Measurements from ENCODE around the gene B2M.
"Not testable (repeated sequence)": the region's sequence is repeated elsewhere in the genome, so short reads cannot be mapped to it uniquely, and the experiment has no call there.

Gene B2M

DNA sequence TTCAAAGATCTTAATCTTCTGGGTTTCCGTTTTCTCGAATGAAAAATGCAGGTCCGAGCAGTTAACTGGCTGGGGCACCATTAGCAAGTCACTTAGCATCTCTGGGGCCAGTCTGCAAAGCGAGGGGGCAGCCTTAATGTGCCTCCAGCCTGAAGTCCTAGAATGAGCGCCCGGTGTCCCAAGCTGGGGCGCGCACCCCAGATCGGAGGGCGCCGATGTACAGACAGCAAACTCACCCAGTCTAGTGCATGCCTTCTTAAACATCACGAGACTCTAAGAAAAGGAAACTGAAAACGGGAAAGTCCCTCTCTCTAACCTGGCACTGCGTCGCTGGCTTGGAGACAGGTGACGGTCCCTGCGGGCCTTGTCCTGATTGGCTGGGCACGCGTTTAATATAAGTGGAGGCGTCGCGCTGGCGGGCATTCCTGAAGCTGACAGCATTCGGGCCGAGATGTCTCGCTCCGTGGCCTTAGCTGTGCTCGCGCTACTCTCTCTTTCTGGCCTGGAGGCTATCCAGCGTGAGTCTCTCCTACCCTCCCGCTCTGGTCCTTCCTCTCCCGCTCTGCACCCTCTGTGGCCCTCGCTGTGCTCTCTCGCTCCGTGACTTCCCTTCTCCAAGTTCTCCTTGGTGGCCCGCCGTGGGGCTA, at the start of gene B2M, which contains the start of gene PATL2:
B2M (plus strand) TSS at position 422 of the 647 bp plus-strand sequence; CDS start at position 452, 30 bp downstream.
PATL2 (minus strand) TSS at position 228 of the 647 bp plus-strand sequence. CDS start 34,833 bp downstream, outside the sequence.
- DNase-seq = peak; percentile 98

DNA sequence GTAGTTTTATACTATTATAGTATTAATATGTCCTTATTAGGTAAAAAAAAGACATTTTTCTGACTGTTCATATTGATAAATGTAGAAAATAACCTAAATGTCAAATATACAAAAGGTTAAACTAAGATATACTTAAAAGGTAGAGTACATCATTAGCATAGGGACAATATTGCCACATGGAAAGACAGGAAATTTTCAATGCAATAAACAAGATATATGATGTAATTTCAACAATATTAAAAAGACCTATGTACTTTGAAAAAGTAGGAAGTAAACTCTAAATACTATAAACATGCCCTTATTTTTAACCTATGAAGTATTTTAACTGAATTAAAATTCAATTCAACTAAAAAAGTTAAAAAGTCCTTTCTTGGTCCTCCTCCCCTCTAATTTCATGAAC, 49.7 kb upstream of the B2M start:
- DNase-seq = no peak

DNA sequence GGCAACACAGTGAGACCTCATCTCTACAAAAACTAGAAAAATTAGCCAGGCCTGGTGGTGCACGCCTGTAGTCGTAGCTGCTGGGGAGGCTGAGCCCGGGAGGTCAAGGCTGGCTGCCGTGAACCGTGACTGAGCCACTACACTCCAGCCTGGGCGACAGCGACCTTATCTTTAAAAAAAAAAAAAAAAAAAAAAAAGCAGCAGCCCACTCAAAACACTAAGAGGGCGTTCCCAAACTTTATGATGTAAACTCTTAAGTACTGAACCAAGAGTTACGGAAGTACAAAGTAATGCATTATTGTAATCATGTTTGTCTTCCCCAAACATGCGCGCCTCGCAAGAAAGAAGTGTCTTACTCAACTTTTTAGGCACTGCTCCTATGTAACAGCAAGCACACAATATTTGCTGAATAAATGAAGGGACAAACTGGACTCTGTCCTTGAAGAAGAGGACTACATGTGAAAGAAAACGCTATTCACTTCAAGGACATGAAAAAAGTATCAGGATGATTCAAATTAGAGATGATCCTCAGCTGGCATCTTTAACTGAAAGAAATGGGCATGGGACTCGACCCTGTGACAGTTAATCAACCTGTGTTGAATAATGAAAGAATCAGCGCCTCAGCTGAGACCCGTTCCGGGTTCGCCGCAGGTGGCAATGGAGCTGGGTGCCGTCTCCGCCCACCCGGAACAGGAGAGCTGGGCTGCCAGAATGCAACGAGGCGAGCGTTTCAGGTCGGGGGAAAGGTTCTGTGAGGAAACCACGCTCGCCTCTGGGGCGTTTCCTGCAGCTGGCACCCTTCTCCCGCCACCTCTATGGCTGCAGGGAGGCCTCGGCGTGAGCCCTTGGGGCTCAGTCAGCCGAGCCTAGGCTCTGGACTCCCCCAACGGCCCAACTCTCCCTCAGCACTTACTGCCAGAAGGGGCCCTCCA, 48.6 kb upstream of the B2M start:
- DNase-seq = no peak

DNA sequence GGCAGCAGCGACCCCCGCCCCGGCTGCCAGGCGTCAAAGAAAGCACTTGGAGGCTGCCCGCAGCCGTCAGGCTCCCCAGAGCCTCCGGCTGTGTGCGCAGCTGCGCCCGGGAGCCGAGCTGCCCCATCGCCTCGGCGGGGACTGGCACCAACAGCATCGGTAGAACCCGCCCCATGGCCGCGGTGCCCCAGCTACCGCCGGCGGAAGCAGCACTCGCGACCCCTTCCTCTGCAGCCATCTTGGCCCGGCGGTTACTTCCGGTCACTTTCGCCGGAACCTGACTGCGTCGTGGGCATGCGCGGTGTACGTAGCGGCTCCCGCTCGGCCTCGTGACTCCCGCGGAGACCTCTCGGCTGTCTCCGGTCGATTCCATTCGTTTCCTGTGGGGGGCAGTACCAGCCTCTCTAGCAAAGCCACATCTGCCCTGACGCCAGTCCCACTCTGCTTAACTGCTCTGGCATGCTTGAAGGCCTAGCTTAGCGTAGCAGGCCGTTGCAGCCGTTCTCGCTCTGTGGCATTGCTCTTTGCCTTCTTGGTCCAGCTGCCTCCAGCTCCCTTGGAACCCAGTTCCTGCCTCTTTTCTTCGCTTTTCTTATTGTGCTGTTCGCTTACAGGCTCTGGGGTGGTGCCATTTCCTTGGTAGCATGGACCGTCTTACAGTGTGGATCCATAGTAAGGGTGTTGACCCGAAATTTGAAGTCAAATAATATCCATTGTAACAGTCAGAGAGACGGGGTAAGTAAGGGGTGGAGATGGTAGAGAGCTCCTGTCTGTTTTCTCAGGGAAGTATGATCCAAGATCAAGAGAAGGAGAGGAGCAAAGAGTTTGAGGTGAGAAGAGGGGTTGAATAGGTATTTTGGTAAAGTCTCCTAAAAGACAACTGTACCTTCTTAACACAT, 47.7 kb upstream of the B2M start, which contains the start of gene SPG11:
SPG11 (minus strand) TSS at position 253 of the 899 bp plus-strand sequence; CDS start at position 238, 15 bp downstream.
- DNase-seq = peak; percentile 96

DNA sequence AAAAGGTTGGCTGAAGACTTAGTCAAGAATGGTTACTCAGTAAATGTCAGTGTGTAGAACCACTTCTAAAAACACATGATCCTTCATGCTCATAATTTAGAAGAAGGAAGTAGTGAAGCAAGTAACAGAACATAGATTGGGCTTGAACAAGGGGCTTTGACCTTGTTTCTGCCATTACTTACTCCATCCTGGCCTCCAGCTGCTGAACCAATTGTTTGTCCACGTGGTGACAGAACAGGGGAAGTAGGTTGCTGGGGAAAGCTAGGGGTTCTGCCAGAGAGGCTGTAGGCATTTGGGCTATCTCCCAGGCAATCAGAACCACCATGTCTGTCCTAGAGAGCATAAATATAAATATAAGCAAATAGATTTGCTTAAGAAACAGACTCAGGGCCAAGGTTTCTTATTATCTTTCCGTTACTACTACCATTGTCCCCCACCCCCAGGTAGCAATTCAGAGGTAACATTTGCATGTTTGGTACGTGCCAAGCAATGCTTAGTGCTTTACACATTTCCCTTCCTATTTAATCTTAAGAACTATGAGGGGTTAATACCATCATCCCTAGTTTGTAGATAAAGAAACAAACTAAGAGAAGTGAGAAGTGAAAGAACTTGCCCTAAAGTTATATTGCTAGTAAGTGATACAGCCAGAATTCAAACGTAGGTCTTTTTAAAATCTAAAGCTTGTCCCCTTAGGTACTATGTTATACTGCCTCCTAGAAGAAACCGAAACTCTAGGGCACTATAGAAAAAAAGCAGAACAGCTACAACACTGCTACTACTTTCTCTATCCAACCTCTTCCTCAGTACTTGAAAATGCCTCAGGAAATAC, 44.9 kb upstream of the B2M start:
- no peak for DNase-seq

DNA sequence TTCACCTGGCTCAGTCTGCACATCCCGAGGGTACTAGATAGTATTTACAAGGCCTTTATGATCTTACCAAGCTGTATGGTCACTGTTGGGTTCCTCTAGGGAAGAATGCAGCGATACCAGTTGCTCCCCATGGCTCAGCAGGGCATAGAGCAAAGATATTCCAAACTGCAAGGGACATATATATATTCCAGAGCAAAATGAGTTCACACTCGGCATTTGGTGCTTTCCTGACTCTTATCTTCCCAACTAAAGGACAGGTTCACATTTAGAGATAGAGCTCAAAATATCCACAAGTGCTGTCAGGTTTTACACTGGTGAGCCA, 44.3 kb upstream of the B2M start:
- no peak for DNase-seq

DNA sequence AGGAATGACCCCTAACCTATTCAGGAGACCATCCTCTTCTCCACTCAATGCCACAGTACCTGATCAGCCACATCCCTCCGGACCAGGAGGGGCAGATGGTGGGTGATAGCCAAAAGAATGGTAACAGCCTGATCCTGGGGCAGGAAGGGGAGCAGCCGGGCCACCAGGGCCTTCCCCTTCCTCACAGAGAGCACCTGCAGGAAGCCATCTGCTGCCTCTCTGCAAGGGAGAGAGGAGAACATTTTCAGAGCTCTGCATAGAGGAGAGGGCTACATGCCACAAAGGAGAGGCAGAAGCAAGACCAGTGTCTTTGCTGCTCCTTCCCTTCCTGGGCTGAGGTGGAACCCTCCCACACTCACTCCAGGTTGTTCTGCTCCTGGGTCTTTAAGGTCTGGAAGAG, 42.4 kb upstream of the B2M start:
- no peak for DNase-seq

DNA sequence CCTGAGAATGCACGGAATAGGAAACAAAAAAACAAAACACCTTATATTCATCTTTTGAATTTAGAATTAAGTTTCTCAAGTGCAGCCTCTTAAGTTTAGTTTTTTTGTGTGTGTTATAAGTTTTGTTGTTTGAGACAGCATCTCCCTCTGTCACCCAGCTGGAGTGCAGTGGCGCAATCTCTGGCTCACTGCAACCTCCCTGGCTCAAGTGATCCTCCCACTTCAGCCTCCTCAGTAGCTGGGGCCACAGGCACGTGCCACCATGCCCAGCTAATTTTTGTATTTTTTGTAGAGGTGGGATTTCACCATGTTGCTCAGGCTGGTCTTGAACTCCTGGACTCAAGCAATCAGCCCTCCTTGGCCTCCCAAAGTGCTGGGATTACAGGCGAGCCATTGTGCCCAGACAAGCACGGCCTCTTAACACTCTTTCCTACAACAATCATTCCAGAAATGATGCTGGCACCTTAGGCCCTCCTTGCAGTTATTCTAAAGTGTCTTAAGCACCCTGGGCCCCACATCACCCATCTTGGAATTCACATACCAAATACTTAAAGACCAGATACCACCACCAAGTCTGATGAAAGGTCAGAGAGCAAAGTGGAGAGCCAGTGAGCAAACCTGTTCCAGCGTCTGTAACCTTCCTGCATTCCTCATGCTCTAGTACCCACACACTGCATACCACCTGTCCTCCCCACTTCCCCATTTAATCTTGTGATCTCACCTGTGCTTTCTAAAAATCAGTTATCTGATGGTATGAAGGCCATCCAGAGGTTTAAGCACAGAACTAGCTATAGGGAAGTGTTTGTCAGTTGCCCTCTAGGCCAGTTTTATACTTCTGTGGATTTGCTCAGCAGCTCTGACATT, 41.0 kb upstream of the B2M start:
- no peak for DNase-seq

DNA sequence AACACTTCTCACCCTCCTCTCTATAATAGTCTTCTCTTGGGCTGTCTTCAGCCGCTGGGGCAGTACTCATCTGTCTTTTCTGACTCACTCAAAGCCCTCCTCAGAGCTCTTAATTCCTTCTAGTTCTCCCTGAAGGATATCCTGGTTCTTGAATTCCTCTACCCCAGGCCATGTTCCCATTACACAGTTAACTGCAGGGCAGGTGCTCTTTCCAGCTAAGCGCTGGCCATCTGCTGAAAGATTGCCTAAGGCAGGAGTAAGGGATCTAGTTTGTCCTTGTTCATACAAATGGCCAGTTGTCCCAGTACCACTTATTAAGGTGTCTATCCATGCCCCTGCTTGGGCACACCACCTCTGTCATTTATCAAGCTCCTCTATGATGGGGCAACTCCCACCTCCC, 37.7 kb upstream of the B2M start:
- DNase-seq = no peak

DNA sequence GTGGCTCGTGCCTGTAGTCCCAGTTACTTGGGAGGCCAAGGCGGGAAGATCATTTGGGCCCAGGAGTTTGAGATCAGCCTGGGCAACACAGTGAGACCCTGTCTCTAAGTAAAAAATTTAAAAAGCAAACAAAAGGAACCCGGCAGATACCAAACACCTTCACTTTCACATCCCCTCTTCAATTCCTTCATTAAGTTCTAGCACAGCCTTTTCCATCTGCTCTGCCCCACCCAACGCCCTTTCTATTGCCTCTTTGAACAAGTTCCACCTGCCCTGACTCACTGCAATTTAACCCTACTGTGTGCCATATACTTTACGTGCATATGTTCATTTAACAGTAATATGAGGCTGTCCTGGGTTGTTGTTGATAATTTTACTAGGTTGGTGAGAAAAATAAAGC, 35.4 kb upstream of the B2M start:
- DNase-seq = no peak

DNA sequence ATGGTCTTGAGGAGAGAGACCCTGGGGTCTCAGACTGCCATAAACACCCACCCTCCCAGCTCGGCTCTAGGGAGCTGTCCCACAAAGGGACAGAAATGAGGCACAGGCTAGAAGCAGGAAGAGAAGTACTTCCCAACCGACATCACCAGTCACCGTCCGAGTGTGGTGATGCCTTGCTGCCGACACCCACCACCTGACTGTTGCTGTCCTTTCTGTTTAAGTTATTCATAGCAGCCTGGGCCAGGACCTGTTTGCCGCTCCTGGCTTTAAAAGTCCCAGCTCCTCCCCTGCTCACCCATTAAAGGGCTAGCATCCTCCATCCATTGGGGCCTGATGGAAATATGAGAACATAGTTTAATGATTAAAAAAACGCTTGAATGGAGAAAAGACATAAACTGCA, 34.6 kb upstream of the B2M start:
- no peak for DNase-seq

DNA sequence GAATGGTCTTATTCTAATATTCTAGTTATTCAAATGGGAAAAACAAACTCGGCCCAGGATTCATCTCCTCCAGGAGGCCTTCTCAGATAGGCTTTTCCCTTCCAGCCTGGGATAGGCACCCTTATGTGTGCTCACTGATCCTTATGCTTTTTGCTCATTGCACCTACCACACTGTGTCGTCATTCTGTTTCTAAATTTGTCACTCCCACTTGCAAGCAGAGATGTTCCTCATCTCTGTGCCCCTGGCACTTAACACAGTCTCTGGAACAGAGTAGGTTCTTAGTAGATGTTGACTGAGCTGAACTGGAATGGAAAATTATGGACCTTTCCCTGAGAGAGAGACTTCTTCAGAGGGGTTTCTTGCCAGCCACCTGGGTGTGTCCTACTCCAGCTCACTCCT, 29.1 kb upstream of the B2M start:
- DNase-seq = no peak

DNA sequence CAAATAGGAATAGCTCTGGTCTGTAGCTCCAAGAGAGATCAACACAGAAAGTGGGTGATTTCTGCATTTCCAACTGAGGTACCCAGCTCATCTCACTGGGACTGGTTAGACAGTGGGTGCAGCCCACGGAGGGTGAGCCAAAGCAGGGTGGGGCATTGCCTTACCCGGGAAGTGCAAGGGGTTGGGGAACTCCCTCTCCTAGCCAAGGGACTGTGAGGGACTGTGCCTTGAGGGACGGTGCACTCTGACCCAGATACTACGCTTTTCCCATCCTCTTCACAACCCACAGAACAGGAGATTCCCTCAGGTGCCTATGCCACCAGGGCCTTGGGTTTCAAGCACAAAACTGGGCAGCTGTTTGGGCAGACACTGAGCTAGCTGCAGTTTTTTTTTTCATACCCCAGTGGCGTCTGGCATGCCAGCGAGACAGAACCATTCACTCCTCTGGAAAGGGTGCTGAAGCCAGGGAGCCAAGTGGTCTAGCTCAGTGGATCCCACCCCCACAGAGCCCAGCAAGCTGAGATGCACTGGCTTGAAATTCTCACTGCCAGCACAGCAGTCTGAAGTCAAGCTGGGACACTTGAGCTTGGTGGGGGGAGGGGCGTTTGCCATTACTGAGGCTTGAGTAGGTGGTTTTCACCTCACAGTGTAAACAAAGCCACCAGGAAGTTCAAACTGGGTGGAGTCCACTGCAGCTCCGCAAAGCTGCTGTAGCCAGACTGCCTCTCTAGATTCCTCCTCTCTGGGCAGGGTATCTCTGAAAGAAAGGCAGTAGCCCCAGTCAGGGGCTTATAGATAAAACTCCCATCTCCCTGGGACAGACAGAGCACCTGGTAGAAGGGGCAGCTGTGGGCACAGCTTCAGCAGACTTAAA, 28.3 kb upstream of the B2M start:
- not testable (repeated sequence) for DNase-seq

DNA sequence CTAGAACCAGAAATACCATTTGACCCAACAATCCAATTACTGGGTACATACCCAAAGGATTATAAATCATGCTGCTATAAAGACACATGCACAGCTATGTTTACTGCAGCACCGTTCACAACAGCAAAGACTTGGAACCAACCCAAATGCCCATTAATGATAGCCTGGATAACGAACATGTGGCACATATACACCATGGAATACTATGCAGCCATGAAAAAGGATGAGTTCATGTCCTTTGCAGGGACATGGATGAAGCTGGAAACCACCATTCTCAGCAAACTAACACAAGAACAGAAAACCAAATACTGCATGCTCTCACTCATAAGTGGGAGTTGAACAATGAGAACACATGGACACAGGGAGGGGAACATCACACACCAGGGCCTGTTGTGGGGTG, 22.0 kb upstream of the B2M start:
- DNase-seq = not testable (repeated sequence)

DNA sequence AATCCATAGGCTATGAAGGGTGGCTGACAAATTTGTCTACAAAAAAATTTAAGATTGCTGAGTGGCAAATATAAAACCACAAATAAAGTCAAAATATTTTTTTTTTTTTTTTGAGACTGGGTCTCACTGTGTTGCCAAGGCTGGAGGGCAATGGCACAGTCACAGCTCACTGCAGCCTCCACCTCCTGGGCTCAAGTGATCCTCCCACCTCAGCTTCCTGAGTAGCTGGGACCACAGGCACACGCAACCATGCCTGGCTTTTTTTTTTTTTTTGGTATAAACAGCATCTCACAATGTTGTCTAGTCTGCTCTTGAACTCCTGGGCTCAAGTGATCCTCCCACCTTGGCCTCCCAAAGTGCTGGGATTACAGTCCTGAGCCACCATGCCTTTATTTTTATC, 21.1 kb upstream of the B2M start:
- DNase-seq = not testable (repeated sequence)

DNA sequence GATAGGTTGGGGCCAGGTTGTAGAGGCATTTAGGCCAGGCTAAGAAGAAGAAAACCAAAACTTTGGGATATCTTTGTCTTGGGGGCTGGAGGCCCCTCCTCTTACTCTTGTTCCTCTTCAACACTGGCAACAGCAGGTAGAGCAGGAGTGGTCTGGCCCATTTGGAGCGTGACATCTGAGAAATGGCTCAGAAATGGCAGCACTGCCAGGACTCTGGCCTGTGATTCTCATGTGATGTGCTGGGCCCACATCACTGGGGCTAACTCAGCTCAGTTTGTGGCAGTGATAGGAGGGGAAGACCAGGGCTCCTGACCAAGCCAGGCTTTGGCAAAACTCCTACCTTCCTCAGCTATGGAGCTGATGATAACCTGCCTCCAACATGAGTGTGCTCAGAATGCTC, 18.7 kb upstream of the B2M start:
- DNase-seq = no peak

DNA sequence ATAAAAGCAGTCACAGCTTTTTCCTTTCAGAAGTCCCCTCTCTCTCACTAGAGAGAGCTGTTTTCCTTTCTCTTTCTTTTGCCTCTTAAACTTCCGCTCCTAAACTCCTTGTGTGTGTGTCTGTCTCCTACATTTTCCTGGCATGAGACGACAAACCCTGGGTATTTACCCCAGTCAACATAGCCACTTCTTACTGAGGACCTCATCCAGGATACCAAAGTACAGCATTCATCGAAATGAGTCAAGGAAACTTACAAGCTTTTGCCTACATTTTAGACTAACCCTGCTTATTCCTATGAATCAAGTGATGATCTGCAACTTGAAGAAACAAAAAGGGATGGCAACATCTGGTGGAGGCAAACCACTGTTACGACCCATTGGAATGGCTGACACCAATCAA, 16.9 kb upstream of the B2M start:
- no peak for DNase-seq

DNA sequence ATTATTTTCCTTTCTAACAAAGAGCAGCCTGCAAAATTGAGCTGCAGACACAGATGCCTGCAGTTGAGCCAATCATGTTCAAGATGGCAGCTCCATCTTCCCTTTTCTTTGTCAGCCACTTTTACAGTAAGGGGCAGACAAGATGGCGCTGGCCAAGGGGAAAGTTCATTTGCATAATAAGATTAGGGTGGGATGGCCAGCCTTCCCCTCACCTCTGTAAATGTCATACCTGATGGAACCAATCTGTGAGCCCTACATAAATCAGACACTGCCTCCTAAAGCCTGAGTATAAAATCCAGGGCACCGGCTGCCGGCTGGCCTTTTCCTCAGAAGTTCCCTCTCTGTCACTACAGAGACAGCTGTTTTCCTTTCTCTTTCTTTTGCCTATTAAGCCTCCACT, 16.0 kb upstream of the B2M start:
- no peak for DNase-seq

DNA sequence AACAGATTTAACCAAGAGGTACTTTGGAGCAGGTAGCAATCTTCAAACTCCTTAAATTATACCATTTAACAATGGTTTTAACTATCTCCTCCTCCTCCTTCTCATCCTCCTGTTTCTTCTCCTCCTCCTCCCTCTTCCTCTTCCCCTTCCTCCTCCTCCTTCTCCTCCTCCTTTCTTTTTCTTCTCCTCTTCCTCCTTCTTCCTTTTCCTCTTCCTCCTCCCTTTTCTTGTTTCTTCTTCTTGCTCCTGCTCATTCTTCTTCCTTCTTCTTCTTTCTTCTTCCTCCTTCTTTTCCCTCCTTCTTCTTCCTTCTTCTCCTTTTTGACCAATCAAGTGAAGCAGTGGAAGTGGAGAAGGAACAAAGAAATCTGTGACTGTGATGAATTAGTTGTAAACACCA, 14.3 kb upstream of the B2M start:
- DNase-seq = no peak

DNA sequence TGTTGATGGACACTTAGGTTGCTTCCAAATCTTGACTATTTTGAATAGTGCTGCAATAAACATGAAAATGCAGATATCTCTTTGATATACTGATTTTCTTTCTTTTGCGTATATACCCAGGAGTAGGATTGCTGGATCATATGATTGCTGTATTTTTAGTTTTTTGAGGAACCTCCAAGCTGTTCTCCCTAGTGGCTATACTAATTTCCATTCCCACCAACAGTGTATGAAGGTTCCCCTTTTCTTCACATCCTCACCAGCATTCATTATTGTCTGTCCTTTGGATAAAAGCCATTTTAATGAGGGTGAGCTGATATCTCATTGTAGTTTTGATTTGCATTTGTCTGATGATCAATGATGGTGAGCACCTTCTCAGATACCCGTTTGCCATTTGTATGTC, 12.7 kb upstream of the B2M start:
- no peak for DNase-seq

Measured in right forelimb (tissue), 1 donor.